CD14-positive monocyte (primary cell): Measurements from ENCODE around the gene NPAS3. TPM values are rescaled to one million over a fixed set of nuclear protein-coding genes. Genes with fewer than 3 reads are reported as not detected.

Experiments used
- DNase-seq, 3 donors: peaks; one replicate each; pipeline ENCODE4 v3.0.0-alpha.2; 2011 to 2022
- H2AFZ ChIP-seq: 2 replicates; pipeline ENCODE4 v1.6.0; 2012; ENCODE audit warnings: mild to moderate bottlenecking, low read depth, low read length, inconsistent platforms; ENCODE audit not compliant: insufficient read depth, poor library complexity, severe bottlenecking
- H3K27ac ChIP-seq, 2 donors: 1 replicate in 1 of 2; 2 replicates in 1 of 2; pipeline ENCODE4 v1.5.1; 2012 to 2013; ENCODE audit warnings: low read length in 2 of 2, control low read depth in 1 of 2, inconsistent platforms in 1 of 2, low read depth in 1 of 2, mild to moderate bottlenecking in 1 of 2
- H3K27me3 ChIP-seq, 2 donors: one replicate each; pipeline versions ENCODE4 v1.6.0 to v1.6.1; 2011 to 2013; ENCODE audit warnings: low read length in 2 of 2; ENCODE audit not compliant: control insufficient read depth in 2 of 2, insufficient read depth in 2 of 2
- H3K36me3 ChIP-seq, 2 donors: replicated peaks in 1 of 2; 1 replicate in 1 of 2; 2 replicates in 1 of 2; pipeline versions ENCODE4 v1.5.1 to v1.6.1; 2012 to 2013; ENCODE audit warnings: low read length in 2 of 2, control low read depth in 1 of 2, inconsistent platforms in 1 of 2, mild to moderate bottlenecking in 1 of 2; ENCODE audit not compliant: insufficient read depth in 2 of 2, control insufficient read depth in 1 of 2
- H3K4me1 ChIP-seq, 2 donors: 1 replicate in 1 of 2; 2 replicates in 1 of 2; pipeline versions ENCODE4 v1.5.1 to v1.6.1; 2012 to 2013; ENCODE audit warnings: low read length in 2 of 2, control low read depth in 1 of 2, inconsistent platforms in 1 of 2, mild to moderate bottlenecking in 1 of 2, moderate library complexity in 1 of 2; ENCODE audit not compliant: insufficient read depth in 2 of 2, control insufficient read depth in 1 of 2
- H3K4me2 ChIP-seq: replicated peaks from 2 replicates; pipeline ENCODE3; 2012; ENCODE audit warnings: low read length, moderate library complexity, mild to moderate bottlenecking; ENCODE audit not compliant: poor library complexity, severe bottlenecking; ENCODE audit errors: extremely low read depth
- H3K4me3 ChIP-seq, 3 experiments: fragments of 200-600 bp in 1 of 3; sonication (generic) in 1 of 3; replicated peaks in 1 of 3; 1 replicate in 2 of 3; 2 replicates in 1 of 3; pipeline ENCODE4 v1.5.1; 2011 to 2013; ENCODE audit warnings: low read length in 3 of 3, mild to moderate bottlenecking in 3 of 3, control low read depth in 2 of 3, low read depth in 2 of 3, inconsistent platforms in 1 of 3, moderate library complexity in 1 of 3
- H3K79me2 ChIP-seq: 2 replicates; pipeline ENCODE4 v1.6.0; 2012; ENCODE audit warnings: mild to moderate bottlenecking, control low read depth, inconsistent platforms, low read length, moderate library complexity; ENCODE audit not compliant: insufficient read depth
- H3K9ac ChIP-seq: 2 replicates; pipeline ENCODE4 v1.6.0; 2017; ENCODE audit warnings: low read length, mild to moderate bottlenecking; ENCODE audit not compliant: insufficient read depth, poor library complexity, severe bottlenecking
- H3K9me3 ChIP-seq, 2 donors: replicated peaks in 1 of 2; 1 replicate in 1 of 2; 2 replicates in 1 of 2; pipeline versions ENCODE4 v1.5.1 to v1.6.1; 2012 to 2013; ENCODE audit warnings: low read length in 2 of 2, control low read depth in 1 of 2; ENCODE audit not compliant: control insufficient read depth in 1 of 2, insufficient read depth in 1 of 2
- H4K20me1 ChIP-seq: 2 replicates; pipeline ENCODE4 v1.6.0; 2012; ENCODE audit warnings: mild to moderate bottlenecking, low read length, control low read depth, moderate library complexity; ENCODE audit not compliant: insufficient read depth
- H3K27ac Mint-ChIP-seq, 7 donors: one replicate each; pipeline ENCODE4 v1.8.0; 2020; ENCODE audit warnings: mild to moderate bottlenecking in 7 of 7, mixed read lengths in 7 of 7, moderate library complexity in 6 of 7, inconsistent platforms in 2 of 7
- H3K27me3 Mint-ChIP-seq, 3 donors: one replicate each; pipeline ENCODE4 v1.8.0; 2021 to 2022; ENCODE audit warnings: low read depth in 3 of 3, mild to moderate bottlenecking in 3 of 3, mixed read lengths in 3 of 3, moderate library complexity in 3 of 3, inconsistent platforms in 1 of 3
- H3K36me3 Mint-ChIP-seq, 2 donors: one replicate each; pipeline ENCODE4 v1.8.0; 2020; ENCODE audit warnings: mixed read lengths in 2 of 2, inconsistent platforms in 1 of 2, mild to moderate bottlenecking in 1 of 2
- H3K4me1 Mint-ChIP-seq: one replicate; pipeline ENCODE4 v1.8.0; 2020; ENCODE audit warnings: mild to moderate bottlenecking, mixed read lengths
- H3K4me3 Mint-ChIP-seq, 2 donors: one replicate each; pipeline ENCODE4 v1.8.0; 2020; ENCODE audit warnings: mild to moderate bottlenecking in 2 of 2, mixed read lengths in 2 of 2, moderate library complexity in 1 of 2
- H3K9me3 Mint-ChIP-seq, 7 donors: one replicate each; pipeline ENCODE4 v1.8.0; 2020 to 2022; ENCODE audit warnings: mixed read lengths in 7 of 7, mild to moderate bottlenecking in 6 of 7, moderate library complexity in 6 of 7, inconsistent platforms in 2 of 7
- CTCF ChIP-seq: fragments of 200-600 bp; IDR thresholded peaks from one replicate; pipeline ENCODE4 v1.8.0; 2022; ENCODE audit warnings: antibody characterized with exemption, mild to moderate bottlenecking
- WGBS: methylation state at CpG from one replicate; pipeline ENCODE4 v1.1.5; 2013; ENCODE audit warnings: missing lambda C conversion rate; ENCODE audit not compliant: insufficient coverage; 5-methylcytosine and 5-hydroxymethylcytosine counted together
- intact Hi-C, 2 donors: fragments of 100-400 bp; cut with micrococcal nuclease; formaldehyde crosslinking; loops; one replicate each; pipeline versions ENCODE4 v1.15.0 to v1.15.1; 2023
- polyA plus RNA-seq, 3 donors: library from polyadenylated mRNA; depleted of rRNA in 1 of 3; unstranded in 2 of 3; stranded (reverse) in 1 of 3; fragments of 300-500 nt in 2 of 3; fragments of >200 nt in 1 of 3; fragmentation: Illumina TruSeq in 2 of 3; gene quantifications; 1 replicate in 2 of 3; 2 replicates in 1 of 3; pipeline ENCODE4 v1.2.3, GENCODE V29; 2012 to 2021

The NPAS3 gene
- polyA plus RNA-seq, 3 donors, result not detected

- DNase-seq, result no peak
- WGBS, result no CpG with 5 or more reads among the region's 1 CpG
- Histone ChIP-seq H3K79me2 (no peaks in the 10 kb centered on the region), H3K9me3 (no peaks in the 10 kb centered on the region), H4K20me1 (no peaks in the 10 kb centered on the region), H2AFZ (no peak overlapping the region), H3K27ac (no peak overlapping the region), H3K4me2 (no peak overlapping the region), H3K4me3 (no peak overlapping the region), H3K36me3 (no peaks in the 10 kb centered on the region), H3K4me1 (no peaks in the 10 kb centered on the region), H3K27me3 (no peaks in the 10 kb centered on the region), H3K9ac (no peak overlapping the region)
- Mint-ChIP-seq H3K27me3 (peaks cover 0 to 2% (median 0%) of the 10 kb centered on the region in 3 donors), H3K27ac (no peak overlapping the region), H3K4me3 (no peak overlapping the region), H3K9me3 (peaks cover 0 to 6% (median 2%) of the 10 kb centered on the region in 7 donors), H3K36me3 (no peaks in the 10 kb centered on the region), H3K4me1 (no peaks in the 10 kb centered on the region)
- intact Hi-C loops, result no loop called here
- TF ChIP-seq CTCF, result no peak
Observed at GRCh38 chr14:33714527-33715226, 776.0 kb downstream of the NPAS3 start.

GRCh38 chr14:33715227-33715528 is 776.5 kb downstream of the NPAS3 start:
- no peak overlapping the region for H2AFZ ChIP-seq
- no peaks in the 10 kb centered on the region for H3K27me3 ChIP-seq
- Mint-ChIP-seq H3K9me3 (peaks cover 0 to 6% (median 2%) of the 10 kb centered on the region in 7 donors), H3K27ac (no peak overlapping the region), H3K4me3 (no peak overlapping the region), H3K27me3 (peaks cover 0 to 2% (median 0%) of the 10 kb centered on the region in 3 donors), H3K4me1 (no peaks in the 10 kb centered on the region), H3K36me3 (no peaks in the 10 kb centered on the region)
- H3K9me3 ChIP-seq, result no peaks in the 10 kb centered on the region
- no peak overlapping the region for H3K4me2 ChIP-seq
- no peaks in the 10 kb centered on the region for H3K36me3 ChIP-seq
- H3K79me2 ChIP-seq, result no peaks in the 10 kb centered on the region
- H3K27ac ChIP-seq, result no peak overlapping the region
- DNase-seq, result no peak
- intact Hi-C loops, result no loop called here
- no CpG with 5 or more reads among the region's 1 CpG for WGBS
- no peak for TF ChIP-seq CTCF
- no peak overlapping the region for H3K9ac ChIP-seq
- H4K20me1 ChIP-seq, result no peaks in the 10 kb centered on the region
- H3K4me1 ChIP-seq, result no peaks in the 10 kb centered on the region
- H3K4me3 ChIP-seq, result no peak overlapping the region
